Vagina (tissue), 2 donors: ENCODE results near the gene PTPRK.

Source experiments
- POLR2A ChIP-seq, 2 donors: fragments of 450-650 bp; IDR thresholded peaks; one replicate each; pipeline ENCODE4 v1.6.1; 2017; ENCODE audit warnings: antibody characterized with exemption in 2 of 2, mild to moderate bottlenecking in 2 of 2, moderate library complexity in 2 of 2
- POLR2AphosphoS5 ChIP-seq, 2 donors: sonication (generic); formaldehyde crosslinking; IDR thresholded peaks; one replicate each; pipeline ENCODE4 v1.9.0; 2017; ENCODE audit warnings: antibody characterized with exemption in 2 of 2, mild to moderate bottlenecking in 2 of 2, low read depth in 1 of 2; ENCODE audit not compliant: insufficient read depth in 1 of 2

DNA sequence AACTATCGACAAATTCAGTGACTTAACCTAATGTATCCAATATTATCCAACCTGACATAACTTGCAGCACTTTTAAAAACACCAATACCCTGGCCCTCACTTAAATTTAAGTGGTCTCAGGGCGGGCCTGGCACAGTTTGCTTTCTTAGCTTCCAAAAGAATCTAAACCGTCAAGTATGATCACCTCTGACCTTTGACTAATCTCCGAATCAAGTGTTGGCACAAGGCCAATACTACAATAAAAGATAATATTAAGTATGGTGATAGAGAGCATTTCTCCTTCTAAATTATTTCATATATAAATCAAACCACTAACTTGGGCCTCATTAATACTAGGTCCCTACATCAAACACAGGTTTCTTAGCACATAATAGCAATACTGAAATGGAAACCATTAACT, 153.0 kb downstream of the PTPRK start:
- TF ChIP-seq POLR2A (IDR thresholded peaks at IDR 0.05): no peak
- TF ChIP-seq POLR2AphosphoS5 (IDR thresholded peaks at IDR 0.05; ENCODE audit: insufficient read depth in 1 of 2, low read depth in 1 of 2): no peak
